SK-N-SH (cell line): ENCODE measurements around the gene H2AZ2.

ENCODE experiments used
- JUND ChIP-seq: IDR thresholded peaks from 2 replicates; pipeline ENCODE4 v1.4.0; 2012
- TF ChIP-seq, protein P1 (sequence below): fragments of 200-600 bp; sonication (generic); IDR thresholded peaks from 2 replicates; pipeline ENCODE4 v1.6.1; 2017; ENCODE audit warnings: antibody characterized with exemption, mild to moderate bottlenecking, moderate library complexity
- TF ChIP-seq, protein P2 (sequence below): fragments of 150-350 bp; IDR thresholded peaks from 2 replicates; pipeline ENCODE4 v1.6.1; 2016; ENCODE audit warnings: mild to moderate bottlenecking, low read depth, low read length

DNA sequence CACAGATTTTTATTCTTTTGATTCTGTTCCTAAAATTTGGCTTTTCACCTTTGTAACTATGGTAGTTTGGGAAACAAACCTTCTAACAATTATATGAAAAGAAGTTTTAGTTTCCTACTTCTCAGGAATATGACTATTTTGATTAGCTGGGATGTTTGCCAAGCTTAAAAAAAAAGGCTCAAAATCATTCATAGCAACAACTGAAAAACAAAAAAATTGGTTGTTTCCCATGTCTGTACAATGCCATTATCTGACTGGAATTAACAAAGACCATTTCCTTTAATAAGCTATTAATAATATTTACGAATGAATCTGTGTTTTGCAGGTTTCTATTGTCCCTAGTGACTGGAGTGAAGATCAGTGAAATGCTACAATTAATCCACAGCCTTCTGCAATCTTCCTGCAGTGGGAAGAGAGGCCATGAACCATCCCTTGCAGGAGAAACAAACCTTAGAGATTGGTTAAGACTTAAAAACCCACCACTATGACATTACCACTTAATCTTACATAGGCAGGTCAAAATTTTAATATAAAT lies 33.2 kb upstream of the H2AZ2 start:
- TF ChIP-seq, protein P1, sequence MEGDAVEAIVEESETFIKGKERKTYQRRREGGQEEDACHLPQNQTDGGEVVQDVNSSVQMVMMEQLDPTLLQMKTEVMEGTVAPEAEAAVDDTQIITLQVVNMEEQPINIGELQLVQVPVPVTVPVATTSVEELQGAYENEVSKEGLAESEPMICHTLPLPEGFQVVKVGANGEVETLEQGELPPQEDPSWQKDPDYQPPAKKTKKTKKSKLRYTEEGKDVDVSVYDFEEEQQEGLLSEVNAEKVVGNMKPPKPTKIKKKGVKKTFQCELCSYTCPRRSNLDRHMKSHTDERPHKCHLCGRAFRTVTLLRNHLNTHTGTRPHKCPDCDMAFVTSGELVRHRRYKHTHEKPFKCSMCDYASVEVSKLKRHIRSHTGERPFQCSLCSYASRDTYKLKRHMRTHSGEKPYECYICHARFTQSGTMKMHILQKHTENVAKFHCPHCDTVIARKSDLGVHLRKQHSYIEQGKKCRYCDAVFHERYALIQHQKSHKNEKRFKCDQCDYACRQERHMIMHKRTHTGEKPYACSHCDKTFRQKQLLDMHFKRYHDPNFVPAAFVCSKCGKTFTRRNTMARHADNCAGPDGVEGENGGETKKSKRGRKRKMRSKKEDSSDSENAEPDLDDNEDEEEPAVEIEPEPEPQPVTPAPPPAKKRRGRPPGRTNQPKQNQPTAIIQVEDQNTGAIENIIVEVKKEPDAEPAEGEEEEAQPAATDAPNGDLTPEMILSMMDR, result no peak
- no peak for TF ChIP-seq JUND
- TF ChIP-seq, protein P2, sequence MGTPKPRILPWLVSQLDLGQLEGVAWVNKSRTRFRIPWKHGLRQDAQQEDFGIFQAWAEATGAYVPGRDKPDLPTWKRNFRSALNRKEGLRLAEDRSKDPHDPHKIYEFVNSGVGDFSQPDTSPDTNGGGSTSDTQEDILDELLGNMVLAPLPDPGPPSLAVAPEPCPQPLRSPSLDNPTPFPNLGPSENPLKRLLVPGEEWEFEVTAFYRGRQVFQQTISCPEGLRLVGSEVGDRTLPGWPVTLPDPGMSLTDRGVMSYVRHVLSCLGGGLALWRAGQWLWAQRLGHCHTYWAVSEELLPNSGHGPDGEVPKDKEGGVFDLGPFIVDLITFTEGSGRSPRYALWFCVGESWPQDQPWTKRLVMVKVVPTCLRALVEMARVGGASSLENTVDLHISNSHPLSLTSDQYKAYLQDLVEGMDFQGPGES, result no peak
